ENCODE measurements around the gene KMT2A. TPM values are rescaled to one million over a fixed set of nuclear protein-coding genes. Genes with fewer than 3 reads are reported as not detected.

Gene KMT2A
- total RNA-seq, 1 experiment from 2014 or later = 50.4 TPM

GRCh38 chr11:118434553-118435289 lies 1.6 kb upstream of the KMT2A start:
- ChIA-PET RAD21 (ENCODE audit: low non-redundant PET in 1 of 2, low total read pairs in 2 of 2, uncharacterized antibody in 2 of 2, unreplicated experiment in 2 of 2) (no interaction called here), POLR2A (no interaction called here), CTCF (interaction anchor here (1.4 kb wide), 1 partner anchor 14 kb away, joined by 3 read pairs; no protein-coding TSS in a partner anchor)
- ATAC-seq (0 out of 2 replicates have a peak, but pooled peaks have one; percentile 1), DNase-seq (ENCODE audit: low read depth, low spot score) (no peak)
- H3K79me2 ChIP-seq (ENCODE audit: insufficient read depth, low read length) = peaks cover 32% of the 10 kb centered on the region
- TF ChIP-seq MAX (IDR thresholded peaks at IDR 0.05) (no peak), ELF1 (IDR thresholded peaks at IDR 0.05; ENCODE audit: borderline replicate concordance, low read depth) (no peak), ZNF274 (IDR thresholded peaks at IDR 0.05; ENCODE audit: low read depth, low read length) (no peak), TCF7L2 (IDR thresholded peaks at IDR 0.05; ENCODE audit: borderline replicate concordance, extremely low read depth, insufficient read depth, insufficient read length) (no peak), JUND (IDR thresholded peaks at IDR 0.05) (no peak), CBX3 (IDR thresholded peaks at IDR 0.05; ENCODE audit: low read depth) (no peak), EZH2phosphoT487 (IDR thresholded peaks at IDR 0.05; ENCODE audit: borderline replicate concordance) (no peak), SIN3A (IDR thresholded peaks at IDR 0.05; ENCODE audit: low read depth) (no peak), ZFX (IDR thresholded peaks at IDR 0.05) (no peak), SP1 (IDR thresholded peaks at IDR 0.05; ENCODE audit: low read depth) (no peak)
- TF ChIP-seq, protein P1, sequence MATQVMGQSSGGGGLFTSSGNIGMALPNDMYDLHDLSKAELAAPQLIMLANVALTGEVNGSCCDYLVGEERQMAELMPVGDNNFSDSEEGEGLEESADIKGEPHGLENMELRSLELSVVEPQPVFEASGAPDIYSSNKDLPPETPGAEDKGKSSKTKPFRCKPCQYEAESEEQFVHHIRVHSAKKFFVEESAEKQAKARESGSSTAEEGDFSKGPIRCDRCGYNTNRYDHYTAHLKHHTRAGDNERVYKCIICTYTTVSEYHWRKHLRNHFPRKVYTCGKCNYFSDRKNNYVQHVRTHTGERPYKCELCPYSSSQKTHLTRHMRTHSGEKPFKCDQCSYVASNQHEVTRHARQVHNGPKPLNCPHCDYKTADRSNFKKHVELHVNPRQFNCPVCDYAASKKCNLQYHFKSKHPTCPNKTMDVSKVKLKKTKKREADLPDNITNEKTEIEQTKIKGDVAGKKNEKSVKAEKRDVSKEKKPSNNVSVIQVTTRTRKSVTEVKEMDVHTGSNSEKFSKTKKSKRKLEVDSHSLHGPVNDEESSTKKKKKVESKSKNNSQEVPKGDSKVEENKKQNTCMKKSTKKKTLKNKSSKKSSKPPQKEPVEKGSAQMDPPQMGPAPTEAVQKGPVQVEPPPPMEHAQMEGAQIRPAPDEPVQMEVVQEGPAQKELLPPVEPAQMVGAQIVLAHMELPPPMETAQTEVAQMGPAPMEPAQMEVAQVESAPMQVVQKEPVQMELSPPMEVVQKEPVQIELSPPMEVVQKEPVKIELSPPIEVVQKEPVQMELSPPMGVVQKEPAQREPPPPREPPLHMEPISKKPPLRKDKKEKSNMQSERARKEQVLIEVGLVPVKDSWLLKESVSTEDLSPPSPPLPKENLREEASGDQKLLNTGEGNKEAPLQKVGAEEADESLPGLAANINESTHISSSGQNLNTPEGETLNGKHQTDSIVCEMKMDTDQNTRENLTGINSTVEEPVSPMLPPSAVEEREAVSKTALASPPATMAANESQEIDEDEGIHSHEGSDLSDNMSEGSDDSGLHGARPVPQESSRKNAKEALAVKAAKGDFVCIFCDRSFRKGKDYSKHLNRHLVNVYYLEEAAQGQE (IDR thresholded peaks at IDR 0.05; ENCODE audit: low read depth) = no peak; the same call in 1 of the 2 replicates
- peak overlapping the region; percentile 93 for H3K4me2 ChIP-seq (ENCODE audit: low read length)
- peaks cover 16 to 30% of the 10 kb centered on the region in 2 experiments for H3K4me1 ChIP-seq (ENCODE audit: control insufficient read depth in 1 of 2, insufficient read depth in 2 of 2, low read length in 2 of 2)
- H3K9me2 ChIP-seq (ENCODE audit: insufficient read depth) = no peaks in the 10 kb centered on the region
- BruUV-seq (replicated peaks) = no TSS peak
- peaks cover 5% of the 10 kb centered on the region; the same call in 1 of the 2 replicates for H4K20me1 ChIP-seq (ENCODE audit: insufficient read depth)
- intact Hi-C loops (cut with micrococcal nuclease) = no loop called here
- H3K9me3 ChIP-seq (ENCODE audit: control insufficient read depth in 1 of 2, insufficient read depth in 1 of 2, low read depth in 1 of 2, low read length in 2 of 2) = no peaks in the 10 kb centered on the region
- peak overlapping the region; percentile 79 for H3K9ac ChIP-seq (ENCODE audit: low read length)
- peak overlapping the region; percentile 79 for H2AFZ ChIP-seq (ENCODE audit: low read depth, low read length, poor library complexity, severe bottlenecking)
- H3K27ac ChIP-seq (ENCODE audit: low read depth, low read length) = peak overlapping the region; percentile 89
- H3K4me3 ChIP-seq (replicated peaks in 1 of 2; ENCODE audit: low read depth in 1 of 2, low read length in 2 of 2) = peak overlapping the region; percentile 69 to 73
- H3K36me3 ChIP-seq (ENCODE audit: control insufficient read depth in 1 of 2, insufficient read depth in 2 of 2, low read length in 2 of 2) = no peaks in the 10 kb centered on the region
- H3K27me3 ChIP-seq (ENCODE audit: insufficient read depth, low read length) = no peaks in the 10 kb centered on the region
